T1000 (cell line): ENCODE results near the gene SORL1-AS1.

Source experiments
- DNase-seq: peaks from one replicate; lab custom pipeline; 2025; ENCODE audit warnings: mixed read lengths; lab: John Stamatoyannopoulos, UW

SORL1-AS1 gene

DNA sequence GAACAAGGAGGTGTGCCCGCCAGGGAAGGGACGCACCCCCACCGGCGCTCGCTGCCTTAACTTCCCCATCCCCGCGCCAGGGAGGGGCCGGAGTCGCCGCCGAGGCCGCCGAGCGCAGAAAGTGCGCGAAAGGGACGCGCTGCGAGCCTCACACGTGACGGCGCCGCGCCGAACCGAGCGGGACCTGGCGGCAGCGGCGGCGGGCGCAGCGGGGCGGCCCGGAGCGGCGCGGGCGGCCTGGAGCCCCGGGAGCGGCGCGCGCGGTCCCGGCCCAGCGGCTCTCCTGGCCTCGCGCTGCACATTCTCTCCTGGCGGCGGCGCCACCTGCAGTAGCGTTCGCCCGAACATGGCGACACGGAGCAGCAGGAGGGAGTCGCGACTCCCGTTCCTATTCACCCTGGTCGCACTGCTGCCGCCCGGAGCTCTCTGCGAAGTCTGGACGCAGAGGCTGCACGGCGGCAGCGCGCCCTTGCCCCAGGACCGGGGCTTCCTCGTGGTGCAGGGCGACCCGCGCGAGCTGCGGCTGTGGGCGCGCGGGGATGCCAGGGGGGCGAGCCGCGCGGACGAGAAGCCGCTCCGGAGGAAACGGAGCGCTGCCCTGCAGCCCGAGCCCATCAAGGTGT is 670 bp downstream of the SORL1-AS1 start, which contains the start of gene SORL1:
Gene SORL1 (plus strand): TSS at position 329 of the 623 bp plus-strand sequence. CDS start 18 bp downstream, at position 347.
- no peak for DNase-seq

DNA sequence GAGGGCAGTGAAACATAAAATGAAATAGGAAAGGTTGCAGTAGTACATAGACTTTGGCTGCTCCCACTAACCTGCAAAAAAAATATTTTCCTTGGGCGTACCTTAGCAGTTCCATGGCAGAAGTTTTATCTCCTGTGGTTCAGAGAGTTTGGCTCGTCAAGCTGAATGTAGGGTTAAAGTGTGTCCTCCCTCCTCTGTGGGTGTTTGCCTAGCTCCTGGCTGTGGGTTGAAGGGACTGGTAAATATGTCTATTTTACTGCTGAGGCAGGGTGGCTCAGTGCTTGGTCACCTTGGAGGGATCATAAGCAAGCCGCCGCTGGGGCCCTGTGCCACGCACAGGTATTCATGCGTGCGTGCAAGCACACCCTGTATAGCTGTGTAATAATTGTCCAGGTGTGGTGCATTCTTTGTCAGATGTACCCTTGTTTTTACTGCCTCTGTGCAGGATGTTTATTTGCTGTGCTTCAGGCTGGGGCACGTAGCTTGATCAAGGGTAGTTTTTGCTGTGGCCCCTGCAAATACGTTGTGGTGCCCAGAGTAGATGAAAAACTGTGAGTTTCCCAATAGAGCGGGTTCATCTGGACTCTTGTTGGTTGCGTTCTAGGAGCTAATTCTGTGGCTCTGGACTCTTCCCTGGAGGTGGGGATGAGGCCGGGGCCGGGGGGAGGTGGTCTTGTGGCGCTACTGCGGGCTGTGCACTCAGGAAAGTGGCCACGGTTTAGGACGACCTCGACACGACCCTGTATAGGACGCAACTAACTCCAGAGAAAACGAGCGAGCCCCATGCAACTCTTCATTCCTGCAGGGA is 1.4 kb downstream of the SORL1-AS1 start:
- no peak for DNase-seq

GRCh38 chr11:121450401-121450800 is 2.4 kb downstream of the SORL1-AS1 start:
- no peak for DNase-seq

- no peak for DNase-seq
Observed at GRCh38 chr11:121449626-121450025, 3.1 kb downstream of the SORL1-AS1 start.

- no peak for DNase-seq
Observed at GRCh38 chr11:121449123-121449522, 3.6 kb downstream of the SORL1-AS1 start.

DNA sequence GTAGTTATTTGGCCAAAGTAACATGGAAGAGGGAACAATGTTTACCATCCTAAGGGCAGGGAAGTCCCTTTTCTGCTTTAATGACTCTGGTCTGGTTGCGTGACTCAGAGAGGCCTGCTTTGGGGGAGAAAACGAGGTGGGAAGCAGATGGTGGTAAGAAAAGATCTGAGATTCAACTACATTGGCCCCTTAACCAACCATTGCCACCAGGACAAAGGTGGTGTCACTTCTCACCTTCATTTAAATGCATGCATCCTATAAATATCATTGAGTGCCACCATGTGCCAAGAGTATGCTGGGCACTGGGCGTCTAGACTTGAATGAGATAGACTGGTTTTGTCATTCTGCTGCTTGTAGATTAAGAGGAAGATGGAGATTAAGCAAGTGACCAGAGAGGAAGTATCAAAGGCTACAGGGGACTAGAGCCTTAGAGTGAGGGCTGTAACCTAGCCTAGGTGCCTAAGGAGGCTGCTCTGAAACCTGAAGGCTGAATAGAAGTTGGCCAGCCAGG is 4.3 kb downstream of the SORL1-AS1 start:
- DNase-seq = no peak

DNA sequence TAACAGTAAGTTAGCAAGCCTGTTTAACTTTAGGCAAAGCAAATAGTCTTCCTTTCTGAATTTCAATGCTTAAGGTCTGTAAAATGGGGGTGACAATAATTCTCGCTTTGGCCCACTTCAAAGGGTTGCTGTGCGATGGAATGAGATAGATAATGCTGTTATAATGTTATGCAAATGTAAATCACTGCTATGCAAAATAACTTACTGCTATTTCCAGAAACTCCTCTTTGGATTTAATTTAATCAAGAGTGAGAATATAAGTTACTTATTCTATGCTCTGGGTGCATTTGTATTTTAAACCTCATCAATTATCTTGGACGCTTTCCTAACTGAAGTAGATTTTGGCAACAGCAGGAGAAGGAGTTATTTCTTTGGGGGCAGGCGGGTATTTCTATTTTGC is 4.8 kb downstream of the SORL1-AS1 start:
- no peak for DNase-seq

DNA sequence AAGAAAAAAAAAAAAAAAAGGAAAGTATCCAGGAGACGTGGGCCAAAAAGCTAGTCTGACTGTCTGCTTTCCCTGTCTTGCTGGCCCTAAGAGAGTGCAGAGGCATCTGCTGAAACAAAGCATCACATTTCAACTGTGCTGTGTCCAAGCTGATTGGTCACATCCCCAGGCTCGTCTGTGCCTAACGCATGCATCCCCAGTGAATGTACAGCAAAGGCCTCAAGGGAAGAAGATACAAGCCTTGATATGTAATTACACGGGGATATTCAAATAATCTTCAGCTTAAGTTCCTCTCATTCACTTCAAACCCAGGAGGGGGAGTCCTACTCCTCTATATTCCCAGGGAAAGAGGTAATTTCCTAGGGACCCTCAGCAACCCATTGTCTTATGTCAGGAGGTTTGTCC is 6.0 kb downstream of the SORL1-AS1 start:
- no peak for DNase-seq

DNA sequence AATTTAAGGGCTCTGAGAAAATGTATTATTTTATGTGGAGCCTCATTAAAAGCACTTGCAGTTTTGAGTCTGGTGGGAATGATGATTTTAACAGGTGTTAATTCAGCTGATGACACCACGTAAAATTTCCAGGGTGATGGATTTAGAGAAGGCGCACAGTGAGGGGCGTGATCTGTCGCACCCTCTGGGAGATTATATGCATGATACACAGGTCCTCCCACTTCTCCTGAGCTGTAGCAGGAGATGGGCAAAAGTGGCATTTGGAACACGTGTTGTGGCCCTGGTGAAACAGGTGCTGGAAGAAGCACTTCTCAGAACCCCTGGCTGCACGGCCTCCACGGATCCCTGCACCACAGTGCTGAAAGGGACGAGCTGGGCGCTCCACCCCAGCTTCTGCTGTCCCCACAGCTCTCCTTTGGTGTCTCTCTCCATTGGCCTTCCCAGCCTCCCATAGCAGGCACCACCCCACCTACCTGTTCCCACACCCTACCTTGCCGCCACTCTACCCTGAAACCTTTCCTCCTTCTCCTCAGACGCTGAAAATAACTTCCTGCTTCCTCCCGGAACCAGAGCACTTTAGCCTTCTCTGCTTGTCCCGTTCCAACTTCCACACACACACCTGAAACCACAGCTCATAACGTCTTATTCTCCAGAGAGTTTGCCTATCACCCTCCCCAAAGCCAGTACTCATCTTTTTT is 7.5 kb downstream of the SORL1-AS1 start:
- no peak for DNase-seq

GRCh38 chr11:121444526-121444925 is 8.2 kb downstream of the SORL1-AS1 start:
- DNase-seq = no peak

DNA sequence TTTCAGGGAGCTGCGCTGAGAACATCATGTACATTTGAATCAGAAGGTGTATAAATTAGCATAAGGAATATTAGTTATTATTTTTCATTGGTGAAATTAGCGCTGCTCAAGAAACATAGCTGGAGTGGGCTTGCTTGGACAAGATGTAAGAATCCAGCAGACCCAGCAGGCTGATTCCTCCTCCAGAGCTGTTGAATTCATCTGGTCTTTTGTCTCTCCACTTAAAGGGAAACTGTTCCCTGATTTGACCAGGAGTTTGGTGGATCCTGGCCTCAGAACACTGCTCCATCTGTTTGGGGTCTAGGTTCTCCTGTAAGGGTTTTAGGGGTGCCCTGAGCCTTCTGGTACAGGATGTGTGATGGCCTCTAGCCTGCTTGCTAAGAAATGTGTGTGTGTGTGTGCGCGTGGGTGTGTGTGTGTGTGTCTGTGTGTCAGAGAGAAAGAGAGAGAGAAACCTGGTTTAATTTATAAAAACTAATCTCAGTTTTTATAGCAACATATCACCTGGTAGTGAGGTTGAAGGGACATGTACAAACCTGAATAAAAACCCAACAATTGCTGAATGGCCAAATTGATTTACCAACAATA is 9.0 kb downstream of the SORL1-AS1 start:
- DNase-seq = no peak

DNA sequence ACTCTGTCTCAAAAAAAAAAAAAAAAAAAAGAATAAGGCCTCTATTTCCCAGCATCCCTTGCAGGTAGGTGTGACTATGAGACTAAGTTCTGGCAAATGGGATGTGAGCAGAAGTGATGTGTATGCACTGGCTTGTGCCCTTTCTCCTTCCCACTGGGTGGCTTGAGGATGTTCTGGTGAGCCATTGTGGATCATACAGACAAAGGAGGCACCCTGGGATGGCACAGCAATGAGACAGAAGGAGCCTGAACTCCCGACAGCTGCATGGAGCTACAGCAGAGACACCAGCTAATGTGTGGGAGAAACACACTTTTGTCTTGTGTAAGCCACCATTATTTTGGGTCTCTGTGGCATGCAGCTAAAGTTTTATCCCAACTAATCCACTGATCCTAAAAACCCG is 11.2 kb downstream of the SORL1-AS1 start:
- DNase-seq = no peak

- DNase-seq = no peak
Observed at GRCh38 chr11:121439759-121440158, 13.0 kb downstream of the SORL1-AS1 start.

GRCh38 chr11:121439337-121439736 is 13.4 kb downstream of the SORL1-AS1 start:
- no peak for DNase-seq

DNA sequence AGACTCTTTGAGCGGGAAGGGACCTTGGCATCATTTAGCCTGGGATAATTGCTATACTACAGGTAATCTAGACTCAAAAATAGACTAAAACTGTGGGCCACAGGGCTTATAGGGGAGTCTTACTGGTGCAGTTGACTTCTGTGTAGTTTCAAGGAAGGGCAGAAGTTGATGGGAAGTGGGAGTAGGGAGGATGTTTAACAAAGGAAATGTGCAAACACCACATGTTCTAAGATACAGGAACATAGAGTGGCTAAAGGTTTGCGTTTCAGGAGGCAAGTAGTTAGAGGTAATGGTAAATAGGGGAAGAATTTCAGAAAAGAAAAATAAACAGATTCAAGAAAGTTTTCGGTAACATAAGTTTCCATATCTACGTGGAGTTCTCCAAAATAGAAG is 15.1 kb downstream of the SORL1-AS1 start:
- DNase-seq = no peak

DNA sequence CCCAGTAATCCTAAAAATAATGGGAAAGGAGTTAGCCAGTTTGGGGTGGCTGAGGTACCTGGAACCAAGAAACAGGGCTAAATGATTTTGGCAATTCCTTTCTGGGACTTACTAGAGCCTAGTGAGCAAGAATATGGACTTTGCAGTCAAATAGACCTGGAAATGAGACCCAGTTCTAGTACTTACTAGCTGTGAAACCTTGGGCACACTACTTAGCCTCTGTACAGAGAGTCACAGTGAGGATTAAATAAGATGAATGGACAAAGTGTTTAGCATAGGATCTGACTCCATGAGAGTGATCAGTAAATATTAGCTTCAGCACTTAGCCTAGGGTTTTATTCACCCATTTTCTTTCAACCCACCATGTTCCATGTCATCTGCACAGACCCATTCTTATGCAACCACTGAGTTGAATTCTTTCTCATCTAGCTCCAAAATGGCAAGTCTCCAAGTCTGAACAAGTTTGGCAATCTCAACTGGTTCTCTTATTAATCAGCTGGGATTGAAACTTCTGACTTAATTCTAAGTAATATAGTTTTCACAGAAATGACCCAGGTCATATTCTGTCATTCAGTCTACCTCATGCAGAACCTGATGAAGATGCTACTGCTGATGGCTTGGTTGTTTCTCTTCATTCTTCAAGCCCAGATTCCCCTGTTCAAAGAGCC is 15.6 kb downstream of the SORL1-AS1 start:
- DNase-seq = no peak

DNA sequence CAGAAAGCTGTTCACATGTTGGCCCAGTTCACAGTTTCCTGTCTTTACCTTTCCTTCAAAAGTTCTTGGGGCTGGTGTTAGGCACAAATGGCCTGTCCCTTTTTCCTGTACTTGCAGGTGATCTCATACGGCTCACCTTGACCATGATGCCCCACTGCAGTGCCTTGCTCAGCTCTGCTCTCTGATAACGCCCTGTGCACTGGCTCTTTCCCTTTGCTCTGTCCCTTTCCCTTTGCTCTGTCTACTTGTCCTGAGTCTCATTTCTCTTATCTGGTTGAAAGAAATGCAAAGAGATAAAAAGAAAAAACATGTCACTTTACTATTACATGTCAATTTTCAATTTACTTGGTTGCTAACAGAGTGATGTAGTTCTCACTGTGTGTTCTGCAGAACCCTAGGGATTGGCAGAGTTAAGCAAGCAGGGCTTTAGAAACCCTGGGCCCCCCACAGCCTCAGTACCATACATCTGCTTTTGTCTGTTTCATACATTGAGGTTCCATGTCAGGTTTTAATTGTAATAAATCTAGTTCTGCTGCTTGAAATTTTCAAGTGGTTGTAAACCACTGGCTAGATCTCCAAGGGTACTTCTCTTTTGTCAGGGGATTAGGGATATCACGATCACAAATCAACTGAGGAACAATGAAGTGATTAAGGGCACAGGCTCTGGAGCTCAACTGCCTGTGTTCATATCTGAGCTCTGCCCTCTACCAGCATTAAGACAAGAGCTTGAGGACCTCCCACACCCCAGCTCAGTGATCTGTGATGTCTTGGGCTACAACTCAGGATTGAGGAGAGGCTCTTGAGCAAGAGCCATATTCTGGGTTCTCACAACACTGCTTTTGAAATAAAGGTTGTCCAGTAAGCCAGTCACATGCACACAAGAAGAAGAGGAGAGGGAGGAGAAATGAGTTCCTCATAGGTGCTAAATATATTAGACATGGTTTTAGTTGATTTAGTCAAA is 16.9 kb downstream of the SORL1-AS1 start:
- DNase-seq = no peak

DNA sequence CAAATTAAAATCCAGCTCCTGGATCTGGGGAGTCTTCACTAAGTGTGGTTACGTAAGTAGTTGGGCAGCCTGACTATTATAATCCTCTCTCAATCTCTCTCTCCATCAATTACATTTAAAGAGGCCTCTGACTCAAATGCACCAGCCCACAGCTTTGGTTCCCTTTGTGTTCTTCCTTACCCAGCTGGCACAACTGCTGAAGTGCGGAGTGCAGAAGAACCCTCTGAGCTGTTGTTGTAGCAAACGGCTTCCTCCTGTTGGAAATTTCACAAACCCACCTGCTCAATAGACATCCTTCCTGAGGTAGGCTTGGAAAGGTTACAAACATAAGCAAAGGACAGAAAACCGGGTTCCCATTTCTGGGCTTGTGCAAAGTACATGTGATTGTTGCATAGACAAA is 17.6 kb downstream of the SORL1-AS1 start:
- no peak for DNase-seq

DNA sequence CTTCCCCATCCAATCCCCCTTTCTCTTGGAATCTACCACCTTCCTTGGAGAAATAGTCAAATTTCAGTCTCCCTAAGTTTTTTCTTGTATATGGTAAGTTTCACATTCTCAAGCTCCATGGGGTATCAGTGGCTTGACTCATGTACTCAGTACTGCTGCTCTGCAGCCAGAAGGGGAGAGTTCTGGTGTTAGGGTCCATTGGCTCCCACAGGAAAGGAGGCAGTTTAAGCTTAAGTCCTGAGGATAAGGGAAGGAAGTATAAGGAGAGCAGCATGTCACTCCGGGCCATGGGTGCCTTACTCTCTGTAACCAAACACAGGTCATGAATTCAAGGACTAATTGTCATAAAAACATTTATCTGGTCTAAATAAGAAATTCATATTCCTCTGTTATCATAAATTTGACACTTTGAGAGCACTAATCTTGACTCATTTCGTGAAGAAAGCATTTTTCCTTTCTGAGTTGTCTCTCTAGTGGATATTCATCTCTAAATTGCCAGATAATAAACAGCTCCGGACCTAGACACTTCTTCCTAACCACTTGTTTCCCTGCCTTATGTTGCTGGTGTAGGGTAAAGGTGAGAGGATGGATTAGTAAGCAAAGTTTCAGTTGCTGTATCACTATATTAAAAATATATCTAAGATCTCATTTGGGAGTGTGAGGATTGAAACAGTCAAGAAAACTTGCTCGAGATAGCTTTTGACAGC is 20.8 kb downstream of the SORL1-AS1 start:
- DNase-seq = no peak

- DNase-seq = no peak
Observed at GRCh38 chr11:121429556-121429955, 23.2 kb downstream of the SORL1-AS1 start.
